ENCODE measurements around the gene CES3.
"Not testable (repeated sequence)": the region's sequence is repeated elsewhere in the genome, so short reads cannot be mapped to it uniquely, and the experiment has no call there.

Gene CES3

DNA sequence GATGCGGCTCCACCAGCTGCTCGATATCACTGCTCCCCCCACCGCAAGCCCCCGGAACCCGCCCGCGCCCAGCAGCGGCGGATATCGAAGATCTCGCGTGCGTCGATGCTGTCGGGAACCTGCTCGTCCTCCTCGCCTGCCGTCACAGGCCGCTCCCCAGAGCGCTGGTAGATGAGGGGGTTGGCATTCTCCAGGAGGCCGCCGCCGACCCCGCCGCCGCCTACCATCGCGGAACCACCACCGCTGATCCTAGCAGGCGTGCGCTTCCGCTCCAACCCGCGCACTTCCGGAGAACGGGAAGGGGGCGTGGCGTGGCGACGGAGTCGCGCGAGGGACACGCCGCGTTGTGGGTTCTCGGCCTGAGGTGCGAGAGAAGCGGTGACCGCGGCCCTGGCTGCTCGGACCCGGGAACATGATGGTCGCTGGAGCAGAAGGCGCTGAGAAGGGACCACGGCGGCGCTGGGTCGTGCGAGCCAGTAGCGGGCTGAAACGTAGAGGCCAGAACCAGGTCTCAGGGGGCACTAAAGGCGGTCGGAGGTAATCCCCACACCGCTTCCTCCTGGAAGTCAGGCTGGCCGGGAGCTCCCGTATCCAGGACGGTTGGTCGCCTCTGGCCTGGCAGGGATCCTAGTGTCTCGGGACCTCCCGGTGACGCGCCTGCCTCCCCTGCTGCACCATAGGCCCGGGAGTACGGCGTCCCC is 26.8 kb upstream of the CES3 start, which contains the start of gene CIAO2B:
Gene CIAO2B (minus strand): TSS at position 265 of the 701 bp plus-strand sequence. CDS start 38 bp downstream, at position 227.
- TF ChIP-seq, protein P1, sequence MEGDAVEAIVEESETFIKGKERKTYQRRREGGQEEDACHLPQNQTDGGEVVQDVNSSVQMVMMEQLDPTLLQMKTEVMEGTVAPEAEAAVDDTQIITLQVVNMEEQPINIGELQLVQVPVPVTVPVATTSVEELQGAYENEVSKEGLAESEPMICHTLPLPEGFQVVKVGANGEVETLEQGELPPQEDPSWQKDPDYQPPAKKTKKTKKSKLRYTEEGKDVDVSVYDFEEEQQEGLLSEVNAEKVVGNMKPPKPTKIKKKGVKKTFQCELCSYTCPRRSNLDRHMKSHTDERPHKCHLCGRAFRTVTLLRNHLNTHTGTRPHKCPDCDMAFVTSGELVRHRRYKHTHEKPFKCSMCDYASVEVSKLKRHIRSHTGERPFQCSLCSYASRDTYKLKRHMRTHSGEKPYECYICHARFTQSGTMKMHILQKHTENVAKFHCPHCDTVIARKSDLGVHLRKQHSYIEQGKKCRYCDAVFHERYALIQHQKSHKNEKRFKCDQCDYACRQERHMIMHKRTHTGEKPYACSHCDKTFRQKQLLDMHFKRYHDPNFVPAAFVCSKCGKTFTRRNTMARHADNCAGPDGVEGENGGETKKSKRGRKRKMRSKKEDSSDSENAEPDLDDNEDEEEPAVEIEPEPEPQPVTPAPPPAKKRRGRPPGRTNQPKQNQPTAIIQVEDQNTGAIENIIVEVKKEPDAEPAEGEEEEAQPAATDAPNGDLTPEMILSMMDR (IDR thresholded peaks at IDR 0.05; ENCODE audit: extremely low read depth, missing control alignments): no peak
- peak; percentile 93 for DNase-seq (ENCODE audit: low spot score)

DNA sequence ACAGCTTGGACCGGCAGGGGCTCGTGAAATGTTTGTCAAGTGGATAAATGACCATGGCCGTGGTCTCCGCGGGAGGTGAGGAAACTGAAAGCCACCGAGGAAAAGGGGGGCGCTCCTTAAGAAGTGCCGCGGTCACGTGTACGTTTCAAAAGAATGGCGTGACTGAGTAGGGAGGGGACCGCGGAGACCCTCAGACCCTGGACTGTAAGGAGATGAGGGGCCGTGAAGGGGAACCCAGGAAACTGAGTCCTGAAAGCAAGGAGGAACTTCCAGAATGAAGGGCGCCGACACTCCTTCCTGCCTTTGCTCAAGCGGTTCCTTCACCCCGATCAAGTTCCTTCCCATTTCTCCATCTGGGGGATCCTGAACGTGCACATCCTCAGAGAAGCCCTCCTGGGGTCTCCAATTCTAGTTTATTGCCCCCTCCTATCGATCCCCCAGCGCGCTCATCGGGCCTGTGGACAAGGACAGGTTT is 26.2 kb upstream of the CES3 start:
- not testable (repeated sequence) for DNase-seq (ENCODE audit: low spot score)

DNA sequence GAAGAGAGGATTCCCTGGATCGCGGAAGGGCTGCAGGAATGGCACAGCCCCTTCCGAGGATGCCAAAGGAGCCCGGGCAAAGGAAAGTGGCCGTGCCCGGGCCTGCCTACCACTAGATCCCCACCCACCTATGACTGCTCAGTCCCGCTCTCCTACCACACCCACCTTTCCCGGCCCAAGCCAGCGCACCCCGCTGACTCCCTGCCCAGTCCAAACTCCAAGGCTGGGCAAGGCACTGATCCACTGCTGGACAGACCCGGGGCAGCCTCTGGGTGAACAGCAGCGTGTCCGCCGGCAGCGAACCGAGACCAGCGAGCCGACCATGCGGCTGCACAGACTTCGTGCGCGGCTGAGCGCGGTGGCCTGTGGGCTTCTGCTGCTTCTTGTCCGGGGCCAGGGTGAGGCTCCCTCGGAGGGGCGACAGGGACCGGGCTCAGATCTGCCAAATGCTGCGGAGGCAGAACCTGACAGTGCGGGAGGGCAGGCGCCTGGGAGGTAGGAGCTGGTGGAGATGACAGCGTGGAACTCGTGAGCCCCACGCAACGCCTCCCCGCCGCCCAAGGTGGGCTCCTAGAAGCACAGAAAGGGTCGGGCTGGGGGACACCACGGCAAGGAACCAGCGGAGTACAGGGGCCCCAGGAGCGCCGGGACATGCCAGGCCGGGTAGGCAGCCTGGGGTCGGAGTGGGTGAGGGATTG is 25.6 kb upstream of the CES3 start, which contains the start of gene CES2:
Gene CES2 (plus strand): TSS at position 203 of the 698 bp plus-strand sequence. CDS start 120 bp downstream, at position 323.
- TF ChIP-seq, protein P1 (IDR thresholded peaks at IDR 0.05; ENCODE audit: extremely low read depth, missing control alignments): no peak
- no peak for DNase-seq (ENCODE audit: low spot score)

DNA sequence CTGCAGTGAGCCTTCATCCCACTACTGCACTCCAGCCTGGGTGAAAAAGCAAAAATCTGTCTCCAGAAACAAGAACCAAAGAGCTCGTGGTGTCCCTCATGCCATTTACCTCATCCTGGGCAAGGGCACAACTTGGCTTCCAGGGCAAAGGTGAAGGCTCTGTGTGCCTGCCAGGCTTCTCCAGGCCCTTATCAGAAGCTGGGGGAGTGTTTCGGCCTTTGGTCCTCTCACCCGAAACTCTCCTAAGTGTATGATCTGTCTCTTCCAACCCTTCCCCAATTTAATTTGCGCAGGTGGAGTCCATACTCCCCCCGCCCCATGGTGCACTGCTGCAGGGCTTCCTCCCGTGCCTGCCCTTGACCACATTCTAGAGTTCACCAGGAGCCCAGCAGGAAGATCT is 24.6 kb upstream of the CES3 start:
- DNase-seq (ENCODE audit: low spot score): no peak
- TF ChIP-seq, protein P1 (IDR thresholded peaks at IDR 0.05; ENCODE audit: extremely low read depth, missing control alignments): no peak

DNA sequence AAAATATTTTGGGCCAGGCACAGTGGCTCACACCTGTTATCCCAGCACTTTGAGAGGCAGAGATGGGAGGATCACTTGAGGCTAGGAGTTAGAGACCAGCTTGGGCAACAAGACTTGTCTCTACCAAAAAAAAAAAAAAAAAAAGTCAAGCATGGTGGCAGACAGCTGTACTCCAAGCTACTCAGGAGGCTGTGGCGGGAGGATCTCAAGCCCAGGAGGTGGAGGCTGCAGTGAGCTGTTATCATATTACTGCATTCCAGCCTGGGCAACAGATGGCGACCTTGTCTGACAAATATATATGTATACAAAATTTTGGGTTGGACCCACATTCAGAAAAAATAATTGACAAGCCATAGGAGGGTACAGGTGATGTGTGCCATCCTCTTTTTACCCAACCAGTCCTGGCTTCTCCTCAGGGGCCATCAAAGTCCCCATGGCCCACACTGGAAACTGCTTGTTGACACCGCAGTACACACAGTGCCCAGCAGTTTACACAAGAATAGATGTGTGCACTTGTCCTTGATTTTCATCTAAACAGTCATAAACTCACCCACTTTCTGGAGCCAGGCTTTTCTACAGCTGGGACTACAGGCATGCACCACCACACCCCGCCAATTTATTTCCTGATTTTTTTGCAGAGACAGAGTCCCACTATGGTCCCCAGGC is 24.0 kb upstream of the CES3 start:
- TF ChIP-seq, protein P1 (IDR thresholded peaks at IDR 0.05; ENCODE audit: extremely low read depth, missing control alignments): no peak
- DNase-seq (ENCODE audit: low spot score): no peak

DNA sequence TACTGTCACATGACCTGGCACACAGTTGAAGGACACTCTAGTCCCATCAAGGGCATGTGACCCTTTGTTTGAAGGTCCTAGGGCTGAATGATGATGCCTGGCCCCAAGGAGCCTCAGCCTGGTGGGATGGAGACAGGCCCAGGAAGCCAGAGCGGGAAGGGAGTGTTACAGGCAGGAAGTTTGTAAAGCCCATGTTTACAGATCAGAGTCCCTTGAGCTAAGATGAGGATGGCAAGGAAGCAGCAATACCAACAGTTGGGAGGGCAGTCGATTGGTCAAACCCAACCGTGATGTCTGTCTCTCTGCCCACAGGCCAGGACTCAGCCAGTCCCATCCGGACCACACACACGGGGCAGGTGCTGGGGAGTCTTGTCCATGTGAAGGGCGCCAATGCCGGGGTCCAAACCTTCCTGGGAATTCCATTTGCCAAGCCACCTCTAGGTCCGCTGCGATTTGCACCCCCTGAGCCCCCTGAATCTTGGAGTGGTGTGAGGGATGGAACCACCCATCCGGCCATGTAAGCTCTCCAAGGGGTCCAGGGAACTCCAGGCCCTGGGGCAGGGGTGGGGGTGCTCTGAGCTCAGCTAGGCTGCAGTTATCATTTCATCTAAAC is 23.2 kb upstream of the CES3 start:
- TF ChIP-seq, protein P1 (IDR thresholded peaks at IDR 0.05; ENCODE audit: extremely low read depth, missing control alignments): no peak

DNA sequence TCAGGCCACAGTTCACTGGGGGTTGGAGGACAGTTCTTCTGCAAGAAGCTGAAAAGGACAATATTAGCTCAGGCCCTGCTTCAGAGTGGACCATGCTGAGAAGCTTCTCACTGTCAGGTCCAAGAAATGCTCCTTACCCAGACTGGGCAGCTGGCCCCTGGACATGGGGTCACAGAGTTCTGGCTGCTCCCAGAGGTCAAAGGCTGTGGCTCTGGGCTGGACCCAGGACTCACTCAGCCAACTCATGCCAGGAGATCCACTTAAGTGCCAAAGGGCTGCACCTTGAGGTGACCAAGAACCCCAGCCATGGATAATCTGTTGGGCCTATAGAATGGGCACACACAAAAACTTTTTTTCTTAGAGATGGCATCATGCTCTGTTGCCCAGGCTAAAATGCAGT is 21.7 kb upstream of the CES3 start:
- TF ChIP-seq, protein P1 (IDR thresholded peaks at IDR 0.05; ENCODE audit: extremely low read depth, missing control alignments): no peak
- no peak for DNase-seq (ENCODE audit: low spot score)

More for the DNA sequence above, 23.2 kb upstream of the CES3 start:
- no peak for DNase-seq (ENCODE audit: low spot score)

Measured in GM20000 (cell line).